Mononuclear cell (primary cell): Measurements from ENCODE around the gene NSG1. TPM values are rescaled to one million over a fixed set of nuclear protein-coding genes. Genes with fewer than 3 reads are reported as not detected.
"Not testable (repeated sequence)": the region's sequence is repeated elsewhere in the genome, so short reads cannot be mapped to it uniquely, and the experiment has no call there.

Source experiments
- H3K27me3 ChIP-seq: 2 replicates; pipeline ENCODE4 v1.6.0; 2011; ENCODE audit warnings: low read length, control low read depth; ENCODE audit not compliant: insufficient read depth
- H3K4me1 ChIP-seq: 2 replicates; pipeline ENCODE4 v1.5.1; 2011; ENCODE audit warnings: mild to moderate bottlenecking, low read length, control low read depth; ENCODE audit not compliant: insufficient read depth
- H3K4me3 ChIP-seq: 2 replicates; pipeline ENCODE4 v1.5.1; 2011; ENCODE audit warnings: mild to moderate bottlenecking, low read length, moderate library complexity
- H3K9me3 ChIP-seq: 2 replicates; pipeline ENCODE4 v1.5.1; 2011; ENCODE audit warnings: low read depth, mild to moderate bottlenecking, control low read depth, low read length
- total RNA-seq: library from RNA; depleted of rRNA; stranded (reverse); fragments of >200 nt; gene quantifications from one replicate; pipeline ENCODE4 v1.2.3, GENCODE V29; 2012

The NSG1 gene, protein sequence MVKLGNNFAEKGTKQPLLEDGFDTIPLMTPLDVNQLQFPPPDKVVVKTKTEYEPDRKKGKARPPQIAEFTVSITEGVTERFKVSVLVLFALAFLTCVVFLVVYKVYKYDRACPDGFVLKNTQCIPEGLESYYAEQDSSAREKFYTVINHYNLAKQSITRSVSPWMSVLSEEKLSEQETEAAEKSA
- 3.7 TPM for total RNA-seq

DNA sequence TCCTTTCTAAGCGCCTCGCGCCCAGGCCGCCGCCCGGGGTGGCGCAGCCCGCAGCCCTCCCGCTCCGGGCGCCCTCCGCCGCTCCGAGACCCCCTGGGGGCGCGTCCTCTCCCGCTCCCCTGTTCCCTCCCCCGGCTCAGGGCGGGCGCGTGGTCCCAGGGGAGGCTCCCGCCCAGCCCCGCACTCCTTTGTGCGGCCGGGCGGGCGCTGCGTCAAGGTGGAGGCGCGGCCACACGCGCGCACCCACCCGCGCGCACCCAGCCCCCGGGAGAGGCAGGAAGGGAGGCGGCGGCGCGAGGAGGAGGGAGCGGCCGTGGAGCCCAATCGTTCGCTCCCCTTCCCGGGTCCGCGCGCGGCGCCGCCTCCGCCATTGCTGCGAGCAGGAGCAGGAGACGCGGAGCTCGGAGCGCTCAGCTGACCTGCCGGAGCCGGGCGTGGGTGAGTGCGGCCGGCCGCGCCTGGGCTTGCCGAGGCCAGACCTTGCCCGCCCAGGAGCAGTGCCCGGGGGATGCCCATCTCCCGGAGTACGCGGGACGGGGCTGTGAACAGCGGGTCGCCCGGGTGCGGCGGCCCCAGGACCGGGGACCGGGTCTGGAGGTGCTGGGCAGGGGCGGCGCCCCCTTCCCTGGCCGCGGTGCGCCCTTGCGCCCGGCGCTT is at the start of gene NSG1:
Gene NSG1, plus strand, starts transcription at position 367 of the 657 bp plus-strand sequence. CDS start 528 bp downstream, outside the sequence.
- H3K9me3 ChIP-seq, result no peaks in the 10 kb centered on the region
- H3K27me3 ChIP-seq, result peaks cover 25% of the 10 kb centered on the region
- H3K4me1 ChIP-seq, result no peaks in the 10 kb centered on the region
- peak within 1 kb of the TSS; percentile 19 for H3K4me3 ChIP-seq

DNA sequence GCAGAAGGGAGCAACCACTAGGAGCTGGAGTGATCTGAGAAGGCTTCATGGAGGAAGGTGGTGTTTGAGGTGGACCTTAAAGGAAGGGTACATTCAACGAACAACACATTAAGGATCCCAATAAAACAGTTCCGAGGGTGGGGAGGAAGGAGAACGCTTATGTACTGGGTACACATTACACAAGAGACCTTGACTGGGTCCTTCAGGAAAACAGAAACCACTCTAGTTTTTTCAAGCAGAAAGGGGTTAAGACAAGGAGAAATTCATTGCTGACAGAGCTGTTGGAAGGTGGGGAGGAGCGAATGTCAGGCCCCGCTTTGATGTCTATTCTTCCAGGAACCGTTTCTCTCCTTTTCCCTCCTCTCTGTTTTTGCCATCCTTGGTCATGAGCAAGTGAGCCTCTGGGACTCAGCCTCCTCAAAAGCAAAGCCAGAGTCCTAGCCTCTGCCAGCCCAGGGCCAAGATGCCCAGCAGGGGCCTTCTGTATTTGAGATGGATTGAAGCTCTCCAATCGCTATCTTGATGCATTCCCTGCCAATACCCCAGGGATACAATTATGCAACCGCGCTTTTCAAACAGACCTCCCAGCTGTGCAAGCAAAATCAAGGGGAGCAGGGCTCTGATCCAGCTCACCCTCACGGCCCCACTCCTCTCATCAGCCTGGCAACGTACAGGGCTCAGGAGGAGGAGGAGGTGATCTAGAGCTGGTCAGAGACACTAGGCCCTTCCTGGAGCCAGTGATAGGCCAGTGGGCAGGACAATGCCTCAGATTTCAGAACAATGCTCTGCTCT is 48.5 kb upstream of the NSG1 start:
- no peaks in the 10 kb centered on the region for H3K9me3 ChIP-seq
- H3K27me3 ChIP-seq, result no peaks in the 10 kb centered on the region
- H3K4me3 ChIP-seq, result no peak overlapping the region
- no peaks in the 10 kb centered on the region for H3K4me1 ChIP-seq

DNA sequence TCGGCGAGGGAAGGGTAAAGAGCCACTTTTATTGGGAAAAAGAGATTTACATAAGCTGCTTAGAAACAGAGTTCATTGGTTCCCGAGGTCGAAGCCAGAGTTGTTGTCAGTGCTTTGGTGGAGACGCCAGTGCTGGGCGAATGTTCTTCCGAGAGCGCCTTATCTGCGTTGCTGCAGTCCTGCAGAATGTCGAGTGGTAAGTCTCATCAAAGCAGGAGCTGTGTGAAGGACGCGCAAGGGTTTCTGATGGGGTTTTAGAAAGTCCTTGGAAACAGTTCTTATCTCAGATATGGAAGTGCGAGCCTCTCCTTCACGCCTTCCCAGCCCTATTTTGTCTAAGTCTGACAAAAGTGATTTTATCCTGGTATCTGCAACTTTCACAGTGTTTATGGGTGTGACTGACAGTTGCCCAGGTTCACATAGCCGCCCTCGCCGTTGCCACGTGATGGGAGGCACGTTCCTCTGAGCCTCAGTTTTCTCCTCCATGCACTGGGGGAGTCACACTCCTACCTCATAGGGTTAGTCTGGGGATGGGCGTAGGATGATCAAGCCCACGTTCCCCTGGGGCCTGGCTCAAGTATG is 47.3 kb upstream of the NSG1 start:
- H3K4me1 ChIP-seq, result no peaks in the 10 kb centered on the region
- H3K9me3 ChIP-seq, result no peaks in the 10 kb centered on the region
- H3K4me3 ChIP-seq, result no peak overlapping the region
- no peaks in the 10 kb centered on the region for H3K27me3 ChIP-seq

DNA sequence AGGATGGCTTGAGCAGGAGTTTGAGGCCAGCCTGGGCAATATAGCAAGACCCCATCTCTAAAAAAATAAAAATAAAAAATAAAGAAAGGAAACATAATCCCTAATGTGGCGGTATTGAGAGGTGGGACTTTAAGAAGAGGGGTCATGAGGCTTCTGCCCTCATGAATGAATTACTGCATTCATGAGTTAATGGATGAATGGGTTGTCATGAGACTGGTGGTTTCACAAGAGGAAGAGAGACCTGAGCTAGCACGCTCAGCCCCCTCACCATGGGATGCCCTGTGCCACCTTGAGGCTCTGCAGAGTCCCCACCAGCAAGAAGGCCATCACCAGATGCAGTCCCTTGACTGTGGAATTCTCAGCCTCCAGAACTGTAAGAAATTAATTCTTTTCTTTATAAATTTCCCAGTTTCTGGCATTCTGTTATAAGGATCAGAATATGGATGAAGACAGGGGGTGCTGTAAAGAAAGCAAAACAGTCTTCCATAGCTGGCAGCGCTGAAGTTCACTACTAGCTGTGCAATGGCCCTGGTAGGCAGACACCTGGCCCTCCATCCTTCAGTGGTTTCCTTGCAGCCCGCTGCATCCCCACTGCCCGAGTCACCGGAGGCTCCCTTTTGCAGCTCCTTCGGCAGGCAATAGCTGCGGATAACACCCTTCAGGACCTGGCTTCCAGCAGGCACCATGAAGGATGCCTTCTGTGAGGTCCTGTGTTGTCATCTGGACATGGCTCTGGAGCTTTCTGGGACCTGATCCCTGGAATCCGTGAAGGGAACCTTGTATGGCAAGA is 44.8 kb upstream of the NSG1 start:
- H3K9me3 ChIP-seq, result no peaks in the 10 kb centered on the region
- no peaks in the 10 kb centered on the region for H3K27me3 ChIP-seq
- H3K4me3 ChIP-seq, result no peak overlapping the region
- H3K4me1 ChIP-seq, result no peaks in the 10 kb centered on the region

DNA sequence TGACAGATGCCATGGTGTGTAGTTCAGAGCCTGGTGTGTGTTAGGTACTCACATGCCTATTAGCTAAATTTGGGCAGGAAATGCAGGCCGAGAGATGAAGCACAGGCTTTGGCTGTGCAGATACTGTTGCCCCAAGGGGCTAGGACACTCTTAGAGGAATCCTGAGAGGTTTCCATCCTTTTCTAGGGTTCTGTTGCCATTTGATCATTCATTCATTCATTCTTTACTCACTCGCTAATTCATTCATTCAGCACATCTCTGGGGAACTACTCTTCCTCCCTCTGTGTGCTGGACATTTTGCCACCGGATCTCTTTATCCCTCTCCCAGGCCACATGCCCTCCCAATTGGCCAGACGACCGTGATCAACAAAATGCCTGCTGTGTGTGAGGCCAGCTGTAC is 43.9 kb upstream of the NSG1 start:
- H3K4me1 ChIP-seq, result no peaks in the 10 kb centered on the region
- H3K27me3 ChIP-seq, result no peaks in the 10 kb centered on the region
- H3K4me3 ChIP-seq, result no peak overlapping the region
- H3K9me3 ChIP-seq, result no peaks in the 10 kb centered on the region

DNA sequence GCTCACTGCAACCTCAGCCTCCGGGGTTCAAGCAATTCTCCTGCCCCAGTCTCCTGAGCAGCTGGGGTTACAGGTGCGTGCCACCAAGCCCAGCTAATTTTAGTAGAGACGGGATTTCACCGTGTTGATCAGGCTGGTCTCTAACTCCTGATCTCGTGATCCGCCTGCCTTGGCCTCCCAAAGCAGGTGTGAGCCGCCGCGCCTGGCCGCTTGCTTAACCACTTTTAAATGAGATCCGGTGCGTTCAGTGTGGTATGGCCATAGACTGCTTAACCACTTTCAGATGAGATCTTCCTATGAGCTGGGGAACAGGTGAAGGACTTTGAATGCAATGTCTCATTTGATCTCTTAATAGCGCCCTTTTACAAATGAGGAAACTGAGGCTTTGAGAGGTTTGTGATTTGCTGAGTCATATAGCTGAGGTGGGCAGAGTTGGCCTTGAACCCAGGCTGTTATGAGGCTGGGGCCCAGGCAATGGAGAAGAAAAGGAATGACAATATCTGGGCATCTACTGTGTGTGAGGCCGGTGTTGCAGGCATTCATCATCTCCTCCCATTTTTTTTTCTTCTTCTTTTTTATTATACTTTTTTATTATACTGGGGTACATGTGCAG is 41.9 kb upstream of the NSG1 start:
- Histone ChIP-seq H3K4me1 (no peaks in the 10 kb centered on the region), H3K9me3 (no peaks in the 10 kb centered on the region), H3K4me3 (no peak overlapping the region), H3K27me3 (no peaks in the 10 kb centered on the region)

DNA sequence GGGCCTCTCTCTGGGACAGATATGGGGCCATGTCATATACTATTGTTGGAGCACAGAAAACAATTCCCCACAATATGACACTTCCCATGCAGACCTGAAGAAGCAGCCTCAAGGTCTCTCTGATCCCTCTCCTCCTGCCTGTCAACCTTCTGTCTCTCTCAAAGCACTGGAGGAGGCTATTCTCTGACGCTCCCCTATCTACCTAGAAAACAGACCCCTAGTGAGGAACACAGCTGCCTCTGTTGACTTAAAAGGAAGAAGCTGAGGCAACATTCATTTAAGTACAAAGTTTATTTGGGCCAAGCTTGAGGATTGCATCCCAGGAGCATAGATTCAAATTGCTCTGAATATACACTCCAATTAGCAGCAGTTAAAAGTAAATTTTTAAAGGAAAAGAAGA is 39.3 kb upstream of the NSG1 start:
- Histone ChIP-seq H3K27me3 (no peaks in the 10 kb centered on the region), H3K9me3 (no peaks in the 10 kb centered on the region), H3K4me3 (no peak overlapping the region), H3K4me1 (no peaks in the 10 kb centered on the region)

DNA sequence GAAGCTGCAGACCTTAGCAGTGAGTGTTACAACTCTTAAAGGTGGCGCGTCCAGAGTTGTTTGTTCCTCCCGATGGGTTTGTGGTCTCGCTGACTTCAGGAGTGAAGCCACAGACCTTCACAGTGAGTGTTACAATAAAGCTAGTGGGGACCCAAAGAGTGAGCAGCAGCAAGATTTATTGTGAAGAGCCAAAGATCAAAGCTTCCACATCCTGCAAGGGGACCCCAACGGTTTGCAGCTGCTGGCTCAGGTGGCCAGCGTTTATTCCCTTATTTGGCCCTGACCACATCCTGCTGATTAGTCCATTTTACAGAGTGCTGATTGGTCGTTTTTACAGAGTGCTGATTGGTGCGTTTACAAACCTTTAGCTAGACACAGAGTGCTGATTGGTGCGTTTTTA is 38.3 kb upstream of the NSG1 start:
- H3K27me3 ChIP-seq, H3K4me1 ChIP-seq, H3K9me3 ChIP-seq, H3K4me3 ChIP-seq: not testable (repeated sequence)

DNA sequence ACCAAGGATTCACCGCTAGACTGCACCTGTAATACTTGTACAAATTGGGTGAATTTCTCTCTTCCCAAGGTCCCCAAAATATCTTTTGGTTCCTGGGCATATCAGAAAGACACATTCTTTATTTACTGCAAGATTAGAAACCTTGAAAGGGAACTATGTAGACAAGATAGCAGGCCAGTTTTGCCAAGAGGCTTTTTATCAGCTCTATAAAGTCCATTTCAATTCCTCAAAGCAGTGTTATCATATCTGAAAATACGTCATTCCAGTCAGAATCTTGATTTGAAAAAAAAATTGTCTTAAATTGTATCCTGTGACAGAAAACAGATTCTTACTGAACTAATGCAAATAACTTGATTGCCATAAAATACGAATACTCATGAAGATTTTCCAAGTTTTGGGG is 37.0 kb upstream of the NSG1 start:
- H3K4me3 ChIP-seq, result no peak overlapping the region
- no peaks in the 10 kb centered on the region for H3K4me1 ChIP-seq
- H3K9me3 ChIP-seq, result no peaks in the 10 kb centered on the region
- H3K27me3 ChIP-seq, result no peaks in the 10 kb centered on the region

DNA sequence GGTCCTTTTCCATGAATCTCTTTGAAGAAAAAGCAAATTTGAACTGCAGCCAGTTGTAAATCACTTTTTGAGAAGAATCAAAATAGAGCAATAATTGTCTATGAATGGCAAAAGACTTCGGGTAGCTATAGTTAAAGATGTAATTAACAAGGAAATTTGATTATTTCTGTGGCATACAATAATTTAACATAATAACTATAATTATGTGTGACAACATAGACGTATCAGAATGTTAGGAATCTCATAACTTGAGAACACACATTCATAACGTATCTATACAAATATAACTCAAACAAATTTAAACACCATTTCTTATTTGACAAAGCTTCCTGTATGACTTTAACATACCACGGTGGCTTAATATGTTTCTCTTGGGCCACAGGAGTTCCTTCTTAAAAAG is 36.0 kb upstream of the NSG1 start:
- no peak overlapping the region for H3K4me3 ChIP-seq
- H3K4me1 ChIP-seq, result no peaks in the 10 kb centered on the region
- H3K27me3 ChIP-seq, result no peaks in the 10 kb centered on the region
- H3K9me3 ChIP-seq, result no peaks in the 10 kb centered on the region

DNA sequence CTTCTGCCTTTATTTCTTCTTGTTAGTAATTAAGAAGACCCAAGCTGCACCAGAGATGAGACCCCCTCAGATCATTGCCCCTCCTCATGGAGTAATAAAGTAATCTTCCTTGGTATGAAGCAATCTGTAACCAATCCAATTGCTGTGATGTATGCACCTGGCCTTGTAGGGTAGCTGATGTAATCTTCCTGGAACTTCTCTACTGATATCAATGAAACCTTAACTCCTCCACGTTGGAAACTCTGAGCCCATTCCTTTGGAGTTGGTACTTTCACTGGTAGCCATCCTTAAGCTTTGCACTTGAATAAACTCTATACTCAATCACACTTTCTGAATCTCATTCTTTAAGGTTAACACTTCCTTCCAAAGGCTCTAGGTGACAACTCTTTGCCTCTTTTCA is 31.6 kb upstream of the NSG1 start:
- Histone ChIP-seq H3K4me1 (no peaks in the 10 kb centered on the region), H3K9me3 (no peaks in the 10 kb centered on the region), H3K4me3 (no peak overlapping the region), H3K27me3 (no peaks in the 10 kb centered on the region)

DNA sequence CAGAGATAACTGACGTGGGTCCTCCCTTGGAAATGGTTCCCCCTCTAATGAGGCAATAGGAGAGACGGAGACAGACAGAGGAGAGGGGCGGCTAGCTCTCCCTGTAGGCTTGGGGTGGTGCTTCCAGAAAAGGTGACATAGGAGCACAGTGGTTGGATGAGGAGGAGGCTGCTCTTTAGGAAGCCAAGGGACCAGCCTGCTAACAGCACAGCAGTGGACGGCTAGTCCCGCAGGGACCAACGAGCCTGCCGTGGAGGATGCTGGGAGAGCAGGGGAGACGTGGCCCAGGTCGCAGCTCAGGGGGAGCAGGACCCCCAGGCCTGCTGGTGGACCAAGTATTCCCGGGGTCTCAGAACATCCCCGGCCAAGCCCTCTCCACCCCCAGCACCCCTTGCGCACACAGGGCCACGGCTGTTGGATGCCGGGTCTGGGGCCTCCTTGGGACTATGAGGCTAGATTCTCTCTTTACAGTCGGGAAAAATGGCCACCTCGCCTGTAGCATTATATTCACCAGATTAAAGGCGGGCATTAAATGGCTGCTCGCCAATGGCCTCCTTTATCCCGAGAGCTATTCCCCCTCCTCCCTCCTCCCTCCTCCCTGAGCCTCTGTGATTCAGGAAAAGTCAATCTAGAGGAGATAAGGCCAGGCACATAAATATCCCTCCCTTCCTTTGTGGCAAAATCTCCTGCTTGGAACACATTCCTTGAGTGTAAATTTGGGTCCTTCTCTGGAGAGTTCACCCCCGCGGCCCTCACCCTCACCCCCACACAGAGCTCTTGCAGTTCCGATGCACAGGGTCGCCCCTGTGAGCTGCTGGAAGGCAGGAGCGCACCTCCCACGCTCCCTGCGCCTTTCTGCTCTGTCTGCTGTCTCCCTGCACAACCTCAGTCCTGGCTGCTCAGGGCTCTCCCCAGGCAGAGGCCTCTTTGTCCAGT is 30.5 kb upstream of the NSG1 start:
- Histone ChIP-seq H3K9me3 (no peaks in the 10 kb centered on the region), H3K4me1 (no peaks in the 10 kb centered on the region), H3K4me3 (no peak overlapping the region), H3K27me3 (no peaks in the 10 kb centered on the region)

DNA sequence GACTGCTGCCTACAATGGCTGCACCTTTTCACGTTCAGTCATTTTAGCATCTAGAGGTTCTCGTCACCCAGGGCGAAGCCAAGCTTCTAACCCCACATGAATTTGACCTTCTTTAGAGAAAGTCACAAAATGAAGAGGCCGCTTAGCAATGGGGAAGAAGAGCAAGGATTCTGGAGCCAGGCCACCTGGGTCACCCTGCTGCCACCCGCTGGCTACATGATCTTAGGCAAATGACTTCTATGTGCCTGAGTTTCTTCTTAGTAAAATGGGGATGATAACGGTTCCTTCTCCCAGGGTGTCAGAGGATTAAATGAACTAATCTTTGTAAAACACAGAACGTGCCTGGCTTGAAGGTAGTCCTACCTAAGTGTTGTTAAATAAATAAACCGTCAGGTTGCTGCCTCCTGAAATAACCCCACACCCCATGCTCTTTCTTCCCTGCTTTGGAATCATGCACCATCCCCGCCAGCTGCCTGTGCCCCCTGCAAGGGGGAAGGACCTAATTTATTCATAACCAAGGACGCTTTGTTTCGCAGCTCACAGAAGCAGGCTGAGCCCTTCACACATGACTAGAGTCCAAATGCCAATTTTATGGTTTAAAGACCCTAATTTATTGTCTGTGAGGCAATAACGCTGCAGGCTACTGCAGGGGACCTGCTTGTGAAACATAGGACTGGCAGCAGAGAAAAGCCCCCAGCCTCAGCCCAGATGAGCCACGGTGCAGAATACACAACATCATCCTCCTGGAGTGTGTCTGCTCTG is 28.6 kb upstream of the NSG1 start:
- no peaks in the 10 kb centered on the region for H3K27me3 ChIP-seq
- H3K4me3 ChIP-seq, result no peak overlapping the region
- H3K4me1 ChIP-seq, result no peaks in the 10 kb centered on the region
- H3K9me3 ChIP-seq, result no peaks in the 10 kb centered on the region
